Measurements from ENCODE around the gene MACIR.
A peak's percentile ranks its signal among the peaks of the same experiment; 100 is the strongest.
"Not testable (repeated sequence)": the region's sequence is repeated elsewhere in the genome, so short reads cannot be mapped to it uniquely, and the experiment has no call there.

MACIR gene, protein sequence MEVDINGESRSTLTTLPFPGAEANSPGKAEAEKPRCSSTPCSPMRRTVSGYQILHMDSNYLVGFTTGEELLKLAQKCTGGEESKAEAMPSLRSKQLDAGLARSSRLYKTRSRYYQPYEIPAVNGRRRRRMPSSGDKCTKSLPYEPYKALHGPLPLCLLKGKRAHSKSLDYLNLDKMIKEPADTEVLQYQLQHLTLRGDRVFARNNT

DNA sequence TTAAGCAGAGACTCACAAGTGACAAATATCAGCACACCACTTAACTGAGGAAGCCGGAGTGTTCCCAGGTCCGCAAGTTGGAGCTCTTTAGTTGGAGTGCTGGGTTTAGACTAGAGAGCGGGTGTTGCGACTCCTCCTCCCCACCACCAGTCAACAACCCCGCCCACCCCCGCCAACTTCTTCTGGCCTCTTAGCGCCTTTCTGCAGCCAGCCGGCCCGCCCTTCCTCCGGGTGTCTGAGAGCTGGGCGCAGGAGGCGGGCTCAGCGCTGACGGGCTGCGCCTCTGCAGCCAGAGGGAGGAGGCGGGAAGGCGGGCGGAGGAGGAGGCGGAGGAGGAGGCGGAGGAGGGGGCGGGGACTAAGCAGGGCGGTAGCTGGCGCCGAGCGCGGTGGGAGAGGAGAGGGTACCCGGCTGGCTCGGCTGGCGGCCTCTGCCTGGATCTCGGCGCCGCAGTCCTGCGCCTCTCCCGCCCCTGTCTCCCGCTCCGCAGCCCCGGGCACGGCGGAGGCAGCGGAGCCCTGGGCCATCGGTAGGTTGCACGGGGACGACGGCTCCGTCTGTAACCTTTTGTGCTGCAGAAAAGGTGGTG is at the start of gene MACIR:
MACIR (plus strand) TSS at position 396 of the 589 bp plus-strand sequence. CDS start 17,157 bp downstream, outside the sequence.
- peak; percentile 98 for DNase-seq (ENCODE audit: low read depth)

DNA sequence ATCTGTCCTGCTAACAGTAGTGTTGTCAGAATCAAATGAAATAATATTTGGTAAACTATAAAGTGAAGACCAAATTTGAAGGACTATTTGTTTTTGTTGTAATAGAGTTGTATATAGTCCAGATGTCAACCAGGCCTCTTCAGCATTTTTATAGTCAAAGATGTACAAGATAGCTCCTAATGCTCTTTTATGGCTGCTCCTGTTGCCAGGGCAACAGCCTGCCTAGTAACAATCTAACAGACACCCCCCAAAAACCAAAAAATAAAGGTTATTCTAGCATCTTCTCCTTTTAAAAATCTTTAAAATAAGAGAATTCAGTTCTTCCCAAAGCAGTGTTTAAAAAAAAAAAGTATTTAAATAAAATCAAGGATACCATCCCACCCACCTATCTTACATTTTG is 49.5 kb upstream of the MACIR start:
- no peak for DNase-seq (ENCODE audit: low read depth)

- DNase-seq (ENCODE audit: low read depth): no peak
These were observed 47.6 kb upstream of the MACIR start for GRCh38 chr5:103210952-103211351.

GRCh38 chr5:103211576-103212561 is 46.7 kb upstream of the MACIR start:
- no peak for DNase-seq (ENCODE audit: low read depth)

- no peak for DNase-seq (ENCODE audit: low read depth)
These were observed 42.4 kb upstream of the MACIR start for GRCh38 chr5:103216137-103216536.

- DNase-seq (ENCODE audit: low read depth): no peak
These were observed 41.9 kb upstream of the MACIR start for GRCh38 chr5:103216697-103217096.

GRCh38 chr5:103217101-103217500 is 41.5 kb upstream of the MACIR start:
- no peak for DNase-seq (ENCODE audit: low read depth)

DNA sequence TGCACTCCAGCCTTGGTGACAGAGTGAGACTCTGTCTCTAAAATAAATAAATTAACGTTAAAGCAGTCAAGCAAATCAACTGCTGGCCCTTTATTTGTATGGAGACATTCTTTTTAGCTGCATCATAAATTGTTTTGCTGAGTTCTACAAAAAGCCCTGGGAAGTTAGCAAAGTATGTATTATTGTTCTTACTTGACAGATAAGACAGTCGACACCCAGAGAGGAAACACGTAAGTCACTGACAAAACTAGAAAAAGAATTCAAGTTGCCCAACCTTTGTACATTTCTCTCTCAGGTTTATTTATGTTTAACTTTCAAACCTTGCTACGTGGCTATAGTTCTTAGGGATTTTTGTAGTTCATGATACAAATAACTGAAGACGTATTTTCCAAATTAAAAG is 40.4 kb upstream of the MACIR start:
- DNase-seq (ENCODE audit: low read depth): peak; percentile 68

- DNase-seq (ENCODE audit: low read depth): not testable (repeated sequence)
These were observed 39.5 kb upstream of the MACIR start for GRCh38 chr5:103219074-103219473.

GRCh38 chr5:103223031-103223955 is 35.3 kb upstream of the MACIR start:
- DNase-seq (ENCODE audit: low read depth): no peak

- peak; percentile 76 for DNase-seq (ENCODE audit: low read depth)
These were observed 34.3 kb upstream of the MACIR start for GRCh38 chr5:103224118-103224893.

DNA sequence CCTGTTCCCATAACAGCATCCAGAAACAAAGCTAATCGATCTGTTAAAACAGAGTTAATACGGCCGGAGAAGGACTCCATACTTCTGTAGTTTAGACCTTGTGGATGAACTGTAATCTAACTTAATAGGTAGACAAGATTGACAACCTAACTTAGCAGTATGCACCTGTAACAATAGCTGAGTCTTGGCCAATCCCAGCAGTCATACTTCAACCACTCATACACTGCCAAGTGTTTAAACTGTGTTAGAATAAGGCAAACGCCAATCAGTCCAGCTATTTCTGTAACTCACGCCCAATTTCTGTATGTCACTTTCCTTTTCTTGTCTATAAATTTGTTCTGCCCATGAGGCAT is 33.7 kb upstream of the MACIR start:
- DNase-seq (ENCODE audit: low read depth): no peak

GRCh38 chr5:103228061-103228460 is 30.5 kb upstream of the MACIR start:
- no peak for DNase-seq (ENCODE audit: low read depth)

DNA sequence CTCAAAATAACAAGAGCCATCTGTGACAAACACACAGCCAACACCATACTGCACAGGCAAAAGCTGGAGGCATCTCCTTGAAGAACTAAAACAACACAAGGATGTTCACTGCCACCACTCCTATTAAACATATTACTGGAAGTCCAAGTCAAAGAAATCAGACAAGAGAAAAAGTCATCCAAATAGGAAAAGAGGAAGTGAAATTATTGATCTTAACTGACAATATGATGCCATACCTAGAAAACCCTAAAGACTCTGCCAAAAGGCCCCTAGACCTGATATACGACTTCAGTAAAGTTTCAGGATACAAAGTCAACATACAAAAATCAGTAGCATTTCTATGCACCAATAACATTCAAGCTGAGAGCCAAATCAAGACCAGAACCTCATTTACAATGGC is 30.0 kb upstream of the MACIR start:
- DNase-seq (ENCODE audit: low read depth): no peak

DNA sequence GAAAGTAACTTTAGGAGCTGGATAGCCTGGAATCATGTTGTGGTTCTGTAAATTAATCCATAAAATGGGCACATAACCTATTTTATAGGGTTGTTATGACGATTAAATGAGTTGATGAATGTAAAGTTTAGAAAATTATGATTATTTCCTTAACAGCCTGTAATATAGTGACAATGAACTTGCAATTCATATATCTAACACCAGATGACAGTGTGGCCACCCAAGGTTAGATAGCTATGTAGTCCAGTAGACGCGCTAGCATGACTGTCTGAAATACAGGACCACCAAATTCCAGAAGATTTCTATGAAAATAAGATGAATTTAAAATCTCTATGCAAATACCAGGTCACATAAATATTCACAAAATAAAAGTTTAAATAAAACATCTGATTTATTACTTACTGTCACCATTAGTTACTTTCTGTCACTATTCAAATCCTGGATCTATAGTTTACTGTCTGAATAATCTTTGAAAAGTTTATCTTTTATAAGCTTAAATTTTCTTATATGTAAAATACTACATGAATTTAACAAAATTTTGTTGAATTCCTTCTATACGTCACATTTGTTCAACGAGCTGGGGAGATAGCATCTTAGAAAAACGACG is 26.1 kb upstream of the MACIR start:
- DNase-seq (ENCODE audit: low read depth): peak; percentile 29

GRCh38 chr5:103234239-103234975 is 24.2 kb upstream of the MACIR start:
- DNase-seq (ENCODE audit: low read depth): no peak

DNA sequence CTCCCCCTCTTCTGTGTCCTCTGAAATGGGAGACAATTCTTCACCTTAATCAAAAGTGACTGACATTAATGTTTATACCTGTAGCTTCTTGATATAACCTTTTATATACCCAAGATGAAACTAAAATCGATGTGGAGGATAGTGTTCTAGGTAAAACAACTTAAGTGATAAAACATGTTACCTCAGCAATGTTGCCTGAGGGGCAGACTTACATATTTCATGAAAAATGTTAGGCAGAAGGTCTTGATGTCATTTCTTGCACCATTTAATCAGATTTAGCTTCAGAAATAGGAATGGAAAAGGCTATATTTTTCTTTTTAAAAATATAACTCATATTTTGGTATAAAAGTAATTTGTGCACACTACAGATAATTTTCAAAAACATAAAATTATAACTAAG is 22.7 kb upstream of the MACIR start:
- no peak for DNase-seq (ENCODE audit: low read depth)

DNA sequence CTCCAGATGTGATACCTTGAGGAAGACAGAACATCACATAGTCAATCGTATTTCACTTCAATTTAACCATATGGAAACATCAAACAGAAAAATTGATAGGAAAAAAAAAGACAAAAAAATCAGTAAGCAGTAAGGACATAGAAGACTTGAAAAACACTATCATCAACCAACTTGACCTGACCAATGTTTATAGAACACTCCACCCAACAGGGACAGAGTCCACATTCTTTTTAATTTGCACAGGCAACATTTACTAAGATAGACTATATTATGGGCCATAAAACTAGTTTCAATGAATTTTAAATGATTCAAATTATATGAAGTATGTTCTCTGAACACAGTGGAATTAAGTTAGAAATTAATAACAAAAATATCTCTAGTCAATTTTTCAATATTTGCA is 20.8 kb upstream of the MACIR start:
- no peak for DNase-seq (ENCODE audit: low read depth)

GRCh38 chr5:103243665-103244064 is 14.9 kb upstream of the MACIR start:
- no peak for DNase-seq (ENCODE audit: low read depth)

DNA sequence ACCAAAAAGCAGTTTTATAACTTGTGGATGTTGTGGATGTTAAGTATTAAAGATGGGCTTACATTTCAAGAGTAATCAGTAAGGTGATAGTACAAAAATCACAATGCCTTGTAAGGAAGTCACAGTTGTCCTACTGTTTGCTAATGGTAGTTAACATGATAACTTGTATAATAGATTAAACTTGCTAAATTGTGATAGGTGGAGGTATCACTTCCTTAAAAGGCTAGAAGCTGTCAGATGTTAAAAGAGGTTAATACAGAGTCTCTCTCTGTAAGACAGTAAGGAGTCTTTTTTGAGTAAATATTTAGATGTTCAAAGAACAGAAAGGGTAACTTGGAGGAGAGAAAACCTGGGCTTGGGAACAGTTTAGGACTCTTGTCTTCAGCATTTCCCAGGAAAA is 14.2 kb upstream of the MACIR start:
- no peak for DNase-seq (ENCODE audit: low read depth)

Measured in fibroblast of gingiva (primary cell).